Measurements from ENCODE around the gene PFKFB4. TPM values are rescaled to one million over a fixed set of nuclear protein-coding genes. Genes with fewer than 3 reads are reported as not detected.

The PFKFB4 gene
- total RNA-seq, 1 donor, result 12.3 TPM

GRCh38 chr3:48599509-48600285 lies 43.1 kb upstream of the PFKFB4 start:
- no peak for TF ChIP-seq CTCF (IDR thresholded peaks at IDR 0.05; ENCODE audit: extremely low read depth, low read depth, low read length)
- peaks cover 34% of the 10 kb centered on the region for H3K4me1 ChIP-seq (ENCODE audit: insufficient read depth, low read length)
- H3K27ac ChIP-seq (ENCODE audit: low read depth, low read length), result peak overlapping the region; percentile 88
- peaks cover 18% of the 10 kb centered on the region for H4K20me1 ChIP-seq (ENCODE audit: insufficient read depth, low read length)
- H3K4me3 ChIP-seq (ENCODE audit: insufficient read depth, low read length), result no peak overlapping the region
- peak; percentile 74 for DNase-seq (ENCODE audit: insufficient read length, low spot score, missing footprints)
- H3K4me2 ChIP-seq (ENCODE audit: insufficient read depth, low read length), result no peak overlapping the region
- H3K36me3 ChIP-seq (ENCODE audit: insufficient read depth, low read length), result peaks cover 63% of the 10 kb centered on the region
- H3K9me3 ChIP-seq (ENCODE audit: low read depth, low read length), result no peaks in the 10 kb centered on the region
- H3K79me2 ChIP-seq (ENCODE audit: insufficient read depth, low read length), result peaks cover 5% of the 10 kb centered on the region
- H3K27me3 ChIP-seq (ENCODE audit: insufficient read depth, low read length), result no peaks in the 10 kb centered on the region
- H2AFZ ChIP-seq (ENCODE audit: low read length), result no peak overlapping the region

GRCh38 chr3:48599077-48599501 lies 42.5 kb upstream of the PFKFB4 start:
- Histone ChIP-seq H3K27me3 (ENCODE audit: insufficient read depth, low read length) (no peaks in the 10 kb centered on the region), H3K4me3 (ENCODE audit: insufficient read depth, low read length) (no peak overlapping the region), H2AFZ (ENCODE audit: low read length) (no peak overlapping the region), H3K4me2 (ENCODE audit: insufficient read depth, low read length) (peak overlapping the region; percentile 69), H3K36me3 (ENCODE audit: insufficient read depth, low read length) (peaks cover 57% of the 10 kb centered on the region), H3K79me2 (ENCODE audit: insufficient read depth, low read length) (peaks cover 5% of the 10 kb centered on the region), H3K4me1 (ENCODE audit: insufficient read depth, low read length) (peaks cover 38% of the 10 kb centered on the region), H3K9me3 (ENCODE audit: low read depth, low read length) (no peaks in the 10 kb centered on the region), H4K20me1 (ENCODE audit: insufficient read depth, low read length) (peaks cover 18% of the 10 kb centered on the region), H3K27ac (ENCODE audit: low read depth, low read length) (peak overlapping the region; percentile 88)
- no peak for DNase-seq (ENCODE audit: insufficient read length, low spot score, missing footprints)
- TF ChIP-seq CTCF (IDR thresholded peaks at IDR 0.05; ENCODE audit: extremely low read depth, low read depth, low read length), result no peak

- H3K4me1 ChIP-seq (ENCODE audit: insufficient read depth, low read length), result peaks cover 38% of the 10 kb centered on the region
- peak overlapping the region; percentile 38 for H3K4me3 ChIP-seq (ENCODE audit: insufficient read depth, low read length)
Observed at GRCh38 chr3:48598323-48599076, 41.9 kb upstream of the PFKFB4 start.

More at GRCh38 chr3:48598323-48599076, 41.9 kb upstream of the PFKFB4 start:
- H3K9me3 ChIP-seq (ENCODE audit: low read depth, low read length), result no peaks in the 10 kb centered on the region
- H3K4me2 ChIP-seq (ENCODE audit: insufficient read depth, low read length), result peak overlapping the region; percentile 69
- peaks cover 52% of the 10 kb centered on the region for H3K36me3 ChIP-seq (ENCODE audit: insufficient read depth, low read length)
- no peaks in the 10 kb centered on the region for H3K27me3 ChIP-seq (ENCODE audit: insufficient read depth, low read length)
- H3K27ac ChIP-seq (ENCODE audit: low read depth, low read length), result peak overlapping the region; percentile 88
- no peak for TF ChIP-seq CTCF (IDR thresholded peaks at IDR 0.05; ENCODE audit: extremely low read depth, low read depth, low read length)
- no peak overlapping the region for H2AFZ ChIP-seq (ENCODE audit: low read length)
- peaks cover 6% of the 10 kb centered on the region for H3K79me2 ChIP-seq (ENCODE audit: insufficient read depth, low read length)
- peak; percentile 99 for DNase-seq (ENCODE audit: insufficient read length, low spot score, missing footprints)
- peaks cover 17% of the 10 kb centered on the region for H4K20me1 ChIP-seq (ENCODE audit: insufficient read depth, low read length)
